D721Med (cell line): ENCODE data around the gene CCR5AS.
"Not testable (repeated sequence)": the region's sequence is repeated elsewhere in the genome, so short reads cannot be mapped to it uniquely, and the experiment has no call there.

Experiments used
- DNase-seq: peaks from one replicate; pipeline ENCODE4 v3.0.0; 2011; ENCODE audit warnings: low spot score; ENCODE audit not compliant: insufficient read length
- FAIRE-seq: peaks from 2 replicates; lab custom pipeline; 2011; peaks lifted over from hg19 to GRCh38; lab: Jason Lieb, UNC
- TF ChIP-seq, protein P1 (sequence below): IDR thresholded peaks from 2 replicates; pipeline ENCODE4 v1.5.1; 2012; ENCODE audit warnings: mild to moderate bottlenecking, control low read depth; ENCODE audit not compliant: insufficient read depth; ENCODE audit errors: missing control alignments

The CCR5AS gene

DNA sequence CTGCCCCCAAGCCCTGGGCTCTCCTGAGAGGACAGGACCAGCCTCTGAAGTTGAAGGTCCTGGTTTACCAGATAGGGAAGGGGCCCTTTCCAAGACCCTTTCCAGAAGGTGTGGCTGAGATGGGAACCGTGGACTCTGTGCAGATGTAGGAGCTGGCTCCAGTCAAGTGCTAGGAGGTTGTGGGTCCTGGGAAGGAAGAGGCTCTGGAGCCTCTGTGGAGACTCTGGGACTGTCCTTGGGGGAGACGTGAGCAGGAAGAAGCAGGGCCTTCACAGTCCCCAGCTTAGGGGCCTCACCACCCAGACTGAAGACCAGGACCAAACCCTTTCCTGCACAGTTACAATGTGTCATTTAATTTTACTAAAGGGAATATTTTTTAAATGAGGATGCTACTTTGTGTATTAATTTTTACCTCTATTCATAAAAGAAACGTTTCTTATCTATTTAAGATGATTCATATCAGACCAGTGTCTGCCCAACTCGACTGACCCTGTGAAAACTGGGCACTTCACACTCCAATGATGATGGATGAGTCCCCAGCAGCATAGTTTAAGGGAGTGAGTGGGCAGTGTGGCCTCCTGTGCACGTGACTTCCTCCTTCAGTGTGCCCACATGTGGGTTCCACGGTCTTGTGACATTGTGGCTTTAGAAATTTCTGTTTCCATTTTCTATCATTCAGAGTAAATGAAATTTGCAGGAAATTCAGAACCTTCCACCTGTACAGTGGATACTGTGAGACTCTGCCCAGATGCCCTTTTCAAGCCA lies 10.9 kb downstream of the CCR5AS start:
- no peak for DNase-seq
- FAIRE-seq, result no peak

DNA sequence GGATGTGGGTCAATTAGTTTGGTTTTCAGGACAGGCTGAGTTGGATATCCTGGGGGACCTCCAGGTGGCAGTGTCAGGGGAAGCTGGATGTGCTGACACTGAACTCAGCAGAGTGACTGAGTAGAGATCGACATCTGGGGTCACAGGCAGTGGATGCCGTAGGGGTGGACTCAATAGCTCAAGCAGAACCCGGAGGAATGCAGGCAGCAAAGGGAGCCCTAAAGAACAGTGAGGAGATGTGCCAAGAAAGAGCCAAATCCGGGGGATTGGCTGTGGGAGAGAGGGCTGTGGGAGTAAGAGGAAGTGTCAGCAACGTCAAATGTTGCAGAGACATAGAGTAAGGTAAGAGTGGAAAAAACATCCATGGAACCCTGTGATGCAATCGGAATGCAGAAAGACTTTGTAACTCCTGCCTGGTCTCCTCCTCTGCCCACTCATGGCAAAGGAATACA lies 11.6 kb downstream of the CCR5AS start:
- TF ChIP-seq, protein P1, sequence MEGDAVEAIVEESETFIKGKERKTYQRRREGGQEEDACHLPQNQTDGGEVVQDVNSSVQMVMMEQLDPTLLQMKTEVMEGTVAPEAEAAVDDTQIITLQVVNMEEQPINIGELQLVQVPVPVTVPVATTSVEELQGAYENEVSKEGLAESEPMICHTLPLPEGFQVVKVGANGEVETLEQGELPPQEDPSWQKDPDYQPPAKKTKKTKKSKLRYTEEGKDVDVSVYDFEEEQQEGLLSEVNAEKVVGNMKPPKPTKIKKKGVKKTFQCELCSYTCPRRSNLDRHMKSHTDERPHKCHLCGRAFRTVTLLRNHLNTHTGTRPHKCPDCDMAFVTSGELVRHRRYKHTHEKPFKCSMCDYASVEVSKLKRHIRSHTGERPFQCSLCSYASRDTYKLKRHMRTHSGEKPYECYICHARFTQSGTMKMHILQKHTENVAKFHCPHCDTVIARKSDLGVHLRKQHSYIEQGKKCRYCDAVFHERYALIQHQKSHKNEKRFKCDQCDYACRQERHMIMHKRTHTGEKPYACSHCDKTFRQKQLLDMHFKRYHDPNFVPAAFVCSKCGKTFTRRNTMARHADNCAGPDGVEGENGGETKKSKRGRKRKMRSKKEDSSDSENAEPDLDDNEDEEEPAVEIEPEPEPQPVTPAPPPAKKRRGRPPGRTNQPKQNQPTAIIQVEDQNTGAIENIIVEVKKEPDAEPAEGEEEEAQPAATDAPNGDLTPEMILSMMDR, result no peak
- FAIRE-seq (no peak), DNase-seq (no peak)

More for the DNA sequence above, 10.9 kb downstream of the CCR5AS start:
- TF ChIP-seq, protein P1, result no peak

DNA sequence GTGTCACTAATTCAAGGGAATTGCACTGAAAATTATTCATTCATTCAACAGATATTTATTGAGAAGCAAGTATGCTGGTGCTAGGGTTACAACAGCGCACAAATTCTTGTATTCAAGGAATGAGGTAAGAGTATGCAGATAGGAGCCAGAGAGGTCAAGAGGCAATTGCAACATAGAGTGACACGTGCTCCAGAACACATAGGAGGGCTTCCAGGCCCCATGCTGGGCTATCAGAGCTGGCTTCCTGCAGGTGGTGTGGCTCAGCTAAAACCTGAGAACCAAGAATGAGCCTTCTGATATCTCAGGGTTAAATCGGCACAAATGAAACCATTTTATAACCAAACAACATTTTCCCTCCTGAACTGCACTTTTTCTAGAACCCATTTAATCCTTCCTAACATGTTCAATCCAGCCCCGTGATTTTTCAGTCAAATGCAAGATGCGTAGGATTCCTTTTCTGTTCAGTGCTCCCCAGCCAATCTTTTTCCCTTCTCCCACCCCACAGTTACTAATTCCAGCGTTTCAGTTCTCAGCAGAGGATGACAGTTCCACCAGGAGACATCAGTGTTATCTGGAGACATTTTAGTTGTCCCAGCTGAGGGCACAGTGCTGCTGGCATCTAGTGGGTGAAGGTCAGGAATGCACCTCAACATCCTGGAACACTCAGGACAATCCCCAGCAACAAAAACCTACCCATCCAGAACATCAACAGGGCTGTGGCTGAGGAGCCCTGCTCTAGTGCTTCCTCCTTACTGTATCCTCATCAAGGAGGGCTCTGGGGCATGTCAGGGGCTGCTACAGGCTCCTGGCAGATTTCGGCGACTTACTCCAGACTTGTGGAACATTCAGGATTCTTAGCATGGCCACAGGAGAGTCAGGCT lies 13.1 kb downstream of the CCR5AS start:
- TF ChIP-seq, protein P1, result no peak
- DNase-seq (no peak), FAIRE-seq (no peak)

DNA sequence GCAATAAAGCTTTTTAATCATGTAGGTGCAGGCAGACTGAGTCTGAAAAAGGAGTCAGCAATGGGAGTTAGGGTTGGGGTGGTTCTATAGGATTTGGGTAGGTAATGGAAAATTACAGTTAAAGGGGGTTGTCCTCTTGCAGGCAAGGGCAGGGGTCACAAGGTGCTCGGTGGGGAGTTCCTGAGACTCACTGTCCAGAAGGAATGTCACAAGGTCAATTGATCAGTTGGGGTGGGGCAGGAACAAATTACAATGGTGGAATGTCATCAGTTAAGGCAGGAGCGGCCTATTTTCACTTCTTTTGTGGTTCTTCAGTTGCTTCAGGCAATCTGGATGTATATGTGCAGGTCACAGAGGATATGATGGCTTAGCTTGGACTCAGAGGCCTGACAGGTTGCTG lies 13.9 kb downstream of the CCR5AS start:
- DNase-seq (no peak), FAIRE-seq (no peak)
- TF ChIP-seq, protein P1, result no peak

DNA sequence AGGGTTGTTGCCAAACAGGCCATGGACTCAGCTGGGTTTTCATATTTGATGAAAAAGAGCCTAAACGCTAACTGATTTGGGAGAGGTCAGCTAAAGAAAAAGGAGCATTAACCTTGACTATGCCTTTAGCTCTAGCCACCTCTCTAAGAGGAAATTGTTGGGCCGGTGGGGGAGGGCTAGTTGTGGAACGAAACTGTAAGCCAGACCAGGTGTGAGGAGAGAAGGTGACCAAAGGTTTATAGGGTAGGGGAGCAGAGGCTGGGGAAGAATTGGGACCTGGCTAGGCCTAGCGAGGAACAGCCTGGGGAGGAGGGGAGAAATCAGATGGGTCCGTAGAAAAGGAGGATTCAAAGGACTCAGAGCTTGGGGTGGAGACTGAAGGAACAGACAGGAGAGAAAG lies 15.3 kb downstream of the CCR5AS start:
- not testable (repeated sequence) for FAIRE-seq, DNase-seq

DNA sequence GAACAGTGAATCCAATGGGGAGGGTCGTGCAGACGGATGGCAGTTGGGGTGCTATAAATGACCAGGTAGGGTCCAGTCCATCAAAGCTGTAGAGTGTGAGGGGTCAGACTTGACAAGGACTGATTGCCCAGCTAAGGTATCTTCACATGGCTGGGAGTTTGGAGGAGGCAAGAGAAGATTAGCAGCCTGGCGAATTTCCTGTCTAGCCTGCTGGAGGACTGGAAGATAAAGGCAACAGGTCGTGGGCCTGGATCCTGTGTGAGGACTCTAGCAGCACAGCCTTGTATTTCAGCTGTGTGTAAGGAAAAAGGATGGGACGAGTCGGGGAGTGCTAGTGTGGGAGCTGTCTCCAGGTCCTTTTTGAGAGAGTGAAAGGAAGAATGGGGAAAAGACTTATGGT lies 17.6 kb downstream of the CCR5AS start:
- DNase-seq, result no peak
- TF ChIP-seq, protein P1, result no peak
- FAIRE-seq, result no peak

DNA sequence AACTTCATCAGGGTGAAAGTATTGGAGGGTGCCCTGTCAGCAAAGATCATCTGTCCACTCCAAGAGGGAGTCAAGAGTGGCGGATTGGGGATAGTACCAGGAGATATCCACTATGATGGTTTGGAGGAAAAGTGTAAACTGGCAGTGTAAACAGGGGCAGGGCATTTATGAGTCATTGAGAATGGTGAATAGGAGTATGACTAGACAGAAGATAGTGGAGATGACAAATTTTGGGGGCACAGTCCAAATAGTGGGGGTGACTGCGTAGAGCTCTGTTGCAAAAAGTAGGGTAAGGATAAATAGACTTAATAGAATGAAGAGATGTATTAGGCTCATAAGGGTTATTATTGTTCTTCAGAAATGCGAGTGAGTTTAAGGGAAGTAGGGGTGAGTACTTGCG lies 18.0 kb downstream of the CCR5AS start:
- not testable (repeated sequence) for DNase-seq, FAIRE-seq

DNA sequence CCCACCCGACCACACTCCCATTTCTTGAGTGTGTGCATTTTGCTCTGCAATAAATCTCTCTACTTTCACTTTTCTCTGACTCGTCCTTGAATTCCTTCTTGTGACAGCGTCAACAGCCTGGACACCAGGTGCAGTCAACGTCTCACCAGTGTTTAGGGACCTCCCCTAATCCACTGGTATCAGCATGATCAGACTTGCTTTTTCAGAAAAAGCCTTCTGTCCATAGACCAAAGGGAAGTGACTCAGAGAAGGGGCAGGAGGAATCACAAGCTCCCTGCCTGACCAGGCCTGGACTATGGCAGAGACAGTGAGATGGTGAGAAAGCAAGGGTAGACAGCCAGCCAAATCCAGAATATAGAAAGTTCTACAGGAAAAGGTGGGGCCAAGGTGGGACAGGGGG lies 20.7 kb downstream of the CCR5AS start:
- TF ChIP-seq, protein P1, result no peak
- DNase-seq (no peak), FAIRE-seq (no peak)
